Endothelial cell (in vitro differentiated cells): ENCODE data around the gene CARD11. TPM values are rescaled to one million over a fixed set of nuclear protein-coding genes. Genes with fewer than 3 reads are reported as not detected.

Experiments
- DNase-seq: peaks from one replicate; pipeline ENCODE4 v3.0.0; 2021; ENCODE audit warnings: low spot score
- H3K27ac Mint-ChIP-seq: one replicate; pipeline ENCODE4 v1.8.0; 2021; ENCODE audit warnings: mixed read lengths, inconsistent platforms; ENCODE audit not compliant: unreplicated experiment
- H3K27me3 Mint-ChIP-seq: one replicate; pipeline ENCODE4 v1.8.0; 2021; ENCODE audit warnings: mild to moderate bottlenecking, moderate library complexity, mixed read lengths, inconsistent platforms; ENCODE audit not compliant: unreplicated experiment
- H3K36me3 Mint-ChIP-seq: one replicate; pipeline ENCODE4 v1.8.0; 2021; ENCODE audit warnings: mild to moderate bottlenecking, low read depth, mixed read lengths, inconsistent platforms; ENCODE audit not compliant: unreplicated experiment
- H3K4me1 Mint-ChIP-seq: one replicate; pipeline ENCODE4 v1.8.0; 2021; ENCODE audit warnings: mild to moderate bottlenecking, mixed read lengths, inconsistent platforms; ENCODE audit not compliant: unreplicated experiment
- H3K4me3 Mint-ChIP-seq: one replicate; pipeline ENCODE4 v1.8.0; 2021; ENCODE audit warnings: mild to moderate bottlenecking, mixed read lengths, inconsistent platforms; ENCODE audit not compliant: unreplicated experiment
- H3K9me3 Mint-ChIP-seq: one replicate; pipeline ENCODE4 v1.8.0; 2021; ENCODE audit warnings: mixed read lengths, inconsistent platforms; ENCODE audit not compliant: unreplicated experiment
- total RNA-seq: library from RNA; stranded (reverse); fragmentation: NEBNext Ultra II Directional; extraction: Animal tissue kit (Norgen Biotek cat#: 25700); gene quantifications from one replicate; pipeline ENCODE4 v1.2.1, GENCODE V29; 2021; ENCODE audit not compliant: unreplicated experiment
- TF ChIP-seq, protein P1 (sequence below): fragments of 200-600 bp; sonication (generic); IDR thresholded peaks from one replicate; pipeline ENCODE4 v1.5.0; 2021; ENCODE audit warnings: antibody characterized with exemption; ENCODE audit not compliant: unreplicated experiment

CARD11 gene
- total RNA-seq, 1 donor from 2014 or later = 3.9 TPM

DNA sequence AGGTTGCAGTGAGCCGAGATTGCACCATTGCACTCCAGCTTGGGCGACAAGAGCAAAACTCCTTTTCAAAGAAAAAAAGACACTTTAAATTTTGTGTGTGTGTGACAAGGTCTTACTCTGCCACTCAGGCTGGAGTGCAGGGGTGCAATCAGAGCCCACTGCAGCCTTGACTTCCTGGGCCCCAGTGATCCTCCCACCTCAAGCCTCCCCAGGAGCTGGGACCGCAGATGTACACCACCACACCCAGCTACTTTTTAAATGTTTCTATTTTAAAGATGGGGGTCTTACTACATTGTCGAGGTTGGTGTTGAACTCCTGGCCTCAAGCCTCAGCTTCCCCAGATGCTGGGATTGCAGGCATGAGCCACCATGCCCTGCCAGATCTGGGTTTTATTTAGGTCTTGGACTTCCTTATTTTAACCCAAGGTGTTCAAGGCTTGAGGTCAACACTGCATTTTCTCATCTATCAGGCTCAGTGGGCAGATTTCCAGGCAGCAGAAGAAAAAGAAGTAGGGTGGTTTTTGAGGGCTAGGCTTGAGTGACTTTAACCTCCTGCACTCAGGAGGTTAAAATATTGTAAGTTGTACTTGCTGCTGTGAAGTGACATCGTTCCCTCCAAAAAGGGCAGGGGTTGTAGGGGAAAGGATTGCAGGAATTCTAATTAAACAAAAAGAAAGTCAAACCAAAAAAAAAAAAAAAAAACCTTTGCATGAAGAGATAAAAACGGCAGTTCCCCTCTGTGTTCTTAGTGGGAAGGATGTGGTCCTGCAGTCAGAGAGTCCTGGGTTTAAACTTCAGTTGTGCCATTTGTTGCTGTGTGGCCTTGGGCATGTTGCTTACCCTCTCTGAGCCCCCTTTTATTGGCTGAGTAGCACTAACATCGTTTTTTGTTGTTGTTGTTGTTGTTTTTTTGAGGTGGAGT is 71.5 kb downstream of the CARD11 start:
- no peaks in the 10 kb centered on the region for H3K36me3 Mint-ChIP-seq
- no peaks in the 10 kb centered on the region for H3K9me3 Mint-ChIP-seq
- TF ChIP-seq, protein P1, sequence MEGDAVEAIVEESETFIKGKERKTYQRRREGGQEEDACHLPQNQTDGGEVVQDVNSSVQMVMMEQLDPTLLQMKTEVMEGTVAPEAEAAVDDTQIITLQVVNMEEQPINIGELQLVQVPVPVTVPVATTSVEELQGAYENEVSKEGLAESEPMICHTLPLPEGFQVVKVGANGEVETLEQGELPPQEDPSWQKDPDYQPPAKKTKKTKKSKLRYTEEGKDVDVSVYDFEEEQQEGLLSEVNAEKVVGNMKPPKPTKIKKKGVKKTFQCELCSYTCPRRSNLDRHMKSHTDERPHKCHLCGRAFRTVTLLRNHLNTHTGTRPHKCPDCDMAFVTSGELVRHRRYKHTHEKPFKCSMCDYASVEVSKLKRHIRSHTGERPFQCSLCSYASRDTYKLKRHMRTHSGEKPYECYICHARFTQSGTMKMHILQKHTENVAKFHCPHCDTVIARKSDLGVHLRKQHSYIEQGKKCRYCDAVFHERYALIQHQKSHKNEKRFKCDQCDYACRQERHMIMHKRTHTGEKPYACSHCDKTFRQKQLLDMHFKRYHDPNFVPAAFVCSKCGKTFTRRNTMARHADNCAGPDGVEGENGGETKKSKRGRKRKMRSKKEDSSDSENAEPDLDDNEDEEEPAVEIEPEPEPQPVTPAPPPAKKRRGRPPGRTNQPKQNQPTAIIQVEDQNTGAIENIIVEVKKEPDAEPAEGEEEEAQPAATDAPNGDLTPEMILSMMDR = no peak
- peaks cover 5% of the 10 kb centered on the region for H3K27me3 Mint-ChIP-seq
- H3K4me3 Mint-ChIP-seq = no peak overlapping the region
- no peaks in the 10 kb centered on the region for H3K4me1 Mint-ChIP-seq
- no peak for DNase-seq
- H3K27ac Mint-ChIP-seq = no peak overlapping the region

DNA sequence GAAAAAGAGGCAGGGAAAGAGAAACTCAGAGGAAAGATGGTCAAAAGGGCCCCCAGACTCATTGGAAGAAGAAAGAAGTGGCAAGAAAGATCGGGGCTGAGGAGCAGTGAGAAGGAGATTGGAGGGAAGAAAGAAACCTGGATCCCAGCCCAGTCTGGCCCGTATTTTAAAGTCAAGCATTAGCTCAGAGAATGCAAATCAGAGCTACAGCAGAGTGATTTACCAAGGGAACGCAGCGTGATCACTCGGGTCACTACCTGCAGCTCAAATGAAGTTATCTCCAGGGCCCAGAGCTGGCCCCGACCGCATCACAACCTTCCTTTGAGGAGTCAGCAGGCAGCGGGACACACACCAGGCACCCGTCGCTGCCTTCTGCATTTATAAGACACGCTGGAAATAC is 72.8 kb downstream of the CARD11 start:
- Mint-ChIP-seq H3K36me3 (no peaks in the 10 kb centered on the region), H3K27me3 (peaks cover 5% of the 10 kb centered on the region), H3K27ac (no peak overlapping the region), H3K4me3 (no peak overlapping the region), H3K9me3 (peaks cover under 1% of the 10 kb centered on the region), H3K4me1 (no peaks in the 10 kb centered on the region)
- TF ChIP-seq, protein P1 = no peak
- no peak for DNase-seq

GRCh38 chr7:2970307-2970664 is 73.4 kb downstream of the CARD11 start:
- no peak for DNase-seq
- Mint-ChIP-seq H3K27ac (no peak overlapping the region), H3K4me3 (no peak overlapping the region), H3K27me3 (peaks cover 5% of the 10 kb centered on the region), H3K9me3 (peaks cover 4% of the 10 kb centered on the region), H3K4me1 (no peaks in the 10 kb centered on the region), H3K36me3 (no peaks in the 10 kb centered on the region)
- TF ChIP-seq, protein P1 = no peak

DNA sequence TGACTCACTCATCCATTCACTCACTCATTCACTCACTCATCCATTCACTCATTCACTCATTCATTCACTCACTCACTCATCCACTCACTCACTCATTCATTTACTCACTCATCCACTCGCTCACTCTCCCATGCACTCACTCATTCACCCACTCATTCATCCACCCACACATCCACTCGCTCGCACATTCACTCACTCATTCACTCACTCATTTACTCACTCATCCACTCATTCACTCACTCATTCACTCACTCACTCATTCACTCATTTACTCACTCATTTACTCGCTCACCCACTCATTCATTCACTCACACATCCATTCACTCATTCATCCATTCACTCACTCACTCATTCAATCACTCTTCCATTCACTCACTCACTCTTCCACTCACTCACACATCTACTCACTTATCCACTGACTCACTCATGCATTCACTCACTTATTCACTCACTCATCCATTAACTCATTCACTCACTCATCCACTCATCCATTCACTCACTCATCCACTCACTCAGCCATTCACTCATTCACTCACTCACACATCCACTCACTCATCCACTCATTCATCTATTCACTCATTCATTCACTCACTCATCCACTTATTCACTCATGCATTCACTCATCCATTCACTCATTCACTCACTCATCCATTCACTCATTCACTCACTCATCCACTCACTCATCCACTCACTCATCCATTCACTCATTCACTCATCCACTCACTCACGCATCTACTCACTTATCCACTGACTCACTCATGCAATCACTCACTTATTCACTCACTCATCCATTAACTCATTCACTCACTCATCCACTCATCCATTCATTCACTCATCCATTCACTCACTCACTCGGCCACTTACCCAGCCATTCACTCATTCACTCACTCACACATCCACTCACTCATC is 74.0 kb downstream of the CARD11 start:
- no peak for DNase-seq
- Mint-ChIP-seq H3K4me1 (no peaks in the 10 kb centered on the region), H3K36me3 (no peaks in the 10 kb centered on the region), H3K27me3 (peaks cover 5% of the 10 kb centered on the region), H3K4me3 (no peak overlapping the region), H3K9me3 (peaks cover 4% of the 10 kb centered on the region), H3K27ac (no peak overlapping the region)
- TF ChIP-seq, protein P1 = no peak
